HG03060 (cell line): ENCODE data around the gene NKX1-1.
"Not testable (repeated sequence)": the region's sequence is repeated elsewhere in the genome, so short reads cannot be mapped to it uniquely, and the experiment has no call there.

ENCODE experiments used
- ATAC-seq: cut with Tn5 transposase; IDR thresholded peaks from one replicate; pipeline ENCODE4 v1.9.1; 2021; ENCODE audit warnings: low read depth, moderate number of reproducible peaks; ENCODE audit not compliant: unreplicated experiment

Gene NKX1-1

GRCh38 chr4:1375051-1375721, 31.1 kb downstream of the NKX1-1 start:
- no peak for ATAC-seq

GRCh38 chr4:1374706-1375045, 31.6 kb downstream of the NKX1-1 start:
- ATAC-seq: no peak

GRCh38 chr4:1373892-1374705, 32.1 kb downstream of the NKX1-1 start:
- no peak for ATAC-seq

- not testable (repeated sequence) for ATAC-seq
Observed at GRCh38 chr4:1372576-1372975, 33.7 kb downstream of the NKX1-1 start.

GRCh38 chr4:1371176-1372165, 34.8 kb downstream of the NKX1-1 start:
- ATAC-seq: no peak

- no peak for ATAC-seq
Observed at GRCh38 chr4:1370321-1371124, 35.7 kb downstream of the NKX1-1 start.

GRCh38 chr4:1369479-1370079, 36.7 kb downstream of the NKX1-1 start:
- no peak for ATAC-seq

GRCh38 chr4:1369091-1369450, 37.2 kb downstream of the NKX1-1 start:
- no peak for ATAC-seq

GRCh38 chr4:1368421-1369090, 37.7 kb downstream of the NKX1-1 start:
- no peak for ATAC-seq

GRCh38 chr4:1367936-1368289, 38.3 kb downstream of the NKX1-1 start:
- ATAC-seq: no peak

- no peak for ATAC-seq
Observed at GRCh38 chr4:1367230-1367935, 38.9 kb downstream of the NKX1-1 start.

- no peak for ATAC-seq
Observed at GRCh38 chr4:1366371-1367229, 39.6 kb downstream of the NKX1-1 start.

- ATAC-seq: no peak
Observed at GRCh38 chr4:1365271-1366178, 40.7 kb downstream of the NKX1-1 start.

GRCh38 chr4:1364748-1365147, 41.5 kb downstream of the NKX1-1 start:
- ATAC-seq: no peak

- ATAC-seq: no peak
Observed at GRCh38 chr4:1364217-1364616, 42.0 kb downstream of the NKX1-1 start.

- no peak for ATAC-seq
Observed at GRCh38 chr4:1363513-1363912, 42.7 kb downstream of the NKX1-1 start.

- ATAC-seq: no peak
Observed at GRCh38 chr4:1362521-1362920, 43.7 kb downstream of the NKX1-1 start.
